ENCODE measurements around the gene SMC5. TPM values are rescaled to one million over a fixed set of nuclear protein-coding genes. Genes with fewer than 3 reads are reported as not detected.

Gene SMC5
- total RNA-seq, 4 donors from 2014 or later, result 26.2 to 47.4 (median 31.3) TPM

GRCh38 chr9:70355801-70356200 is 97.0 kb downstream of the SMC5 start:
- TF ChIP-seq, protein P1, sequence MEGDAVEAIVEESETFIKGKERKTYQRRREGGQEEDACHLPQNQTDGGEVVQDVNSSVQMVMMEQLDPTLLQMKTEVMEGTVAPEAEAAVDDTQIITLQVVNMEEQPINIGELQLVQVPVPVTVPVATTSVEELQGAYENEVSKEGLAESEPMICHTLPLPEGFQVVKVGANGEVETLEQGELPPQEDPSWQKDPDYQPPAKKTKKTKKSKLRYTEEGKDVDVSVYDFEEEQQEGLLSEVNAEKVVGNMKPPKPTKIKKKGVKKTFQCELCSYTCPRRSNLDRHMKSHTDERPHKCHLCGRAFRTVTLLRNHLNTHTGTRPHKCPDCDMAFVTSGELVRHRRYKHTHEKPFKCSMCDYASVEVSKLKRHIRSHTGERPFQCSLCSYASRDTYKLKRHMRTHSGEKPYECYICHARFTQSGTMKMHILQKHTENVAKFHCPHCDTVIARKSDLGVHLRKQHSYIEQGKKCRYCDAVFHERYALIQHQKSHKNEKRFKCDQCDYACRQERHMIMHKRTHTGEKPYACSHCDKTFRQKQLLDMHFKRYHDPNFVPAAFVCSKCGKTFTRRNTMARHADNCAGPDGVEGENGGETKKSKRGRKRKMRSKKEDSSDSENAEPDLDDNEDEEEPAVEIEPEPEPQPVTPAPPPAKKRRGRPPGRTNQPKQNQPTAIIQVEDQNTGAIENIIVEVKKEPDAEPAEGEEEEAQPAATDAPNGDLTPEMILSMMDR (IDR thresholded peaks at IDR 0.05; ENCODE audit: low read depth), result no peak

GRCh38 chr9:70362952-70363351 is 104.2 kb downstream of the SMC5 start:
- TF ChIP-seq, protein P1 (IDR thresholded peaks at IDR 0.05; ENCODE audit: low read depth), result no peak

DNA sequence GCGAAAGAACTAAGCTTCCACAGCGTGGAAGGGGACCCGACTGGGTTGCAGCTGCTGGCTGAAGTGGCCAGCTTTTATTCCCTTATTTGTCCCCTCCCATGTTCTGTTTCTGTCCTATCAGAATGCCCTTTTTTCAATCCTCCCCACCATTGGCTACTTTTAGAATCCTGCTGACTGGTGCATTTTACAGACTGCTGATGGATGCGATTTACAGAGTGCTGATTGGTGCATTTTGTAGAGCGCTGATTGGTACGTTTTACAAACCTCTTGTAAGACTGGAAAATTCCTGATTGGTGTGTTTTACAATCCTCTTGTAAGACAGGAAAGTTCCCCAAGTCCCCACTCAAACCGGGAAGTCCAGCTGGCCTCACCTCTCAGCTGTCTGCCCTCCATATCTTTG is 105.0 kb downstream of the SMC5 start:
- TF ChIP-seq, protein P1 (IDR thresholded peaks at IDR 0.05; ENCODE audit: low read depth), result no peak

- TF ChIP-seq, protein P1 (IDR thresholded peaks at IDR 0.05; ENCODE audit: low read depth), result no peak
Measured at GRCh38 chr9:70367305-70367930, 108.6 kb downstream of the SMC5 start.

DNA sequence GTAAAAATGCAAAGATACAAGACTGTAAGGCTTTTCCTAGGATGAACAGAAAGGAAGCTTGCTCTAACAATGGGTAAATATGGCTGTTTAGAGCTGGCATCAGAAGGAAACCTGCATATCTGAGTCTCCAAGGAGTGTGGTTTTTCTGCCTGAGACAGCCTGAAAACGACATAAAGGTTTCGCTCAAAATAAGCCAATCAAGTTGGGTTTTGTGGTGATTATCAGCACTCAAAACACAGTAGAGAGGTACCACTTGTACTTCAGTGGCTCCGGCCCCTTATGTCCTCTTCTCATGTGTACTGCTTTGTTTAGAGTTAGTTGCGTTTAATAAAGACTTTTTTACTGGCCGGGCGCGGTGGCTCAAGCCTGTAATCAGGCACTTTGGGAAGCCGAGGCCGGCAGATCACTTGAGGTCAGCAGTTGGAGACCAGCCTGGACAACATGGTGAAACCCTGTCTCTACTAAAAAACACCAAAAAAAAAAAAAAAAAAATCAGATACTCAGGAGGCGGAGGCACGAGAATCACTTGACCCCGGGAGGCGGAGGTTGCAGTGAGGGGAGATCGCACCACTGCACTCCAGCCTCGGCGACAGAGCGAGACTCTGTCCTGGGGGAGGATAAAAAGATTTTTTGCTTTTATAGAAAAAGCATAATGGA is 116.3 kb downstream of the SMC5 start:
- TF ChIP-seq, protein P1 (IDR thresholded peaks at IDR 0.05; ENCODE audit: low read depth), result no peak

DNA sequence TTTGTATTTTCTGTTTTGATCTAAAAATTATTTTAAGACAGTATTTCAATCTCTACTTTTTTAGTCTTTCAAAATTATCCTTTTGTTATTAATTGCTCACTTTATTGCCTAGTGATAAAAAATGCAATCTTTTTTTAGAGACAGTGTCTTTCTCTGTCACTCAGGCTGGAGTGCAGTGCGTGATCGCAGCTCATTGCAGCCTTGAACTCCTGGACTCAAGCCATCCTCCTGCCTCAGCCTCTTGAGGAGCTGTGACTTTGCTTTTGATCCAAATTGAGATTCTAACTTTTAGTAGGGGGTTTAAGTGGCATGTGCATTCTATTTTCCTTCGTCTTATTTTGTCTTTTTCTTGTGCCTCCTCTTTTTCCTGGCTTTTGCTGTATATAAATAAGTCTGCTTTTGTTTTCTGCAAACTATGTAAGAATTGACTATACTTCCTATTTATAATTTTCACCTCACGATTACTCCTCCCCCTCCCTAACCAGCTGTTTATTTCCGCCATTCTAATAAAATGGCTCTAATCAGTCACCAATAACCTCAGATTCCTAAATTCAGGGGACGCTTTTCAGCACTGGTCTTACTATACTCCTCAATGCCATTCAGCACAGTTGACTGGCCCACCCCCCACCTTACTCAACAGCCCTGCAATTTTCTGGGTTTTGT is 123.4 kb downstream of the SMC5 start:
- TF ChIP-seq, protein P1 (IDR thresholded peaks at IDR 0.05; ENCODE audit: low read depth), result no peak

Data from subcutaneous adipose tissue (tissue), 4 donors.